CD4-positive, alpha-beta T cell treated with Interleukin-4 for 1 hour (primary cell): ENCODE measurements around the gene NHLRC2.
"Not testable (repeated sequence)": the region's sequence is repeated elsewhere in the genome, so short reads cannot be mapped to it uniquely, and the experiment has no call there.

Experiments
- DNase-seq, 2 donors: peaks; one replicate each; pipeline ENCODE4 v3.0.0-alpha.2; 2020 to 2022

The NHLRC2 gene

GRCh38 chr10:113914956-113915355, 60.5 kb downstream of the NHLRC2 start:
- DNase-seq = no peak

GRCh38 chr10:113915540-113915939, 61.1 kb downstream of the NHLRC2 start:
- DNase-seq = no peak

- DNase-seq = no peak
Observed at GRCh38 chr10:113916053-113916452, 61.6 kb downstream of the NHLRC2 start.

- DNase-seq = no peak
Observed at GRCh38 chr10:113917636-113918035, 63.2 kb downstream of the NHLRC2 start.

- DNase-seq = no peak
Observed at GRCh38 chr10:113920114-113920513, 65.7 kb downstream of the NHLRC2 start.

GRCh38 chr10:113920875-113921274, 66.4 kb downstream of the NHLRC2 start:
- no peak for DNase-seq

GRCh38 chr10:113921561-113922370, 67.3 kb downstream of the NHLRC2 start:
- no peak for DNase-seq

- DNase-seq = no peak
Observed at GRCh38 chr10:113922787-113923570, 68.5 kb downstream of the NHLRC2 start.

GRCh38 chr10:113924186-113924585, 69.7 kb downstream of the NHLRC2 start:
- DNase-seq = no peak

- no peak for DNase-seq
Observed at GRCh38 chr10:113924664-113925063, 70.2 kb downstream of the NHLRC2 start.

- DNase-seq = no peak
Observed at GRCh38 chr10:113927440-113927839, 73.0 kb downstream of the NHLRC2 start.

- DNase-seq = no peak
Observed at GRCh38 chr10:113928830-113929229, 74.4 kb downstream of the NHLRC2 start.

GRCh38 chr10:113929522-113929921, 75.1 kb downstream of the NHLRC2 start:
- no peak for DNase-seq

- no peak for DNase-seq
Observed at GRCh38 chr10:113930482-113931057, 76.1 kb downstream of the NHLRC2 start.

GRCh38 chr10:113932854-113933253, 78.4 kb downstream of the NHLRC2 start:
- DNase-seq = no peak

GRCh38 chr10:113933894-113934532, 79.6 kb downstream of the NHLRC2 start:
- no peak for DNase-seq

GRCh38 chr10:113937258-113937657, 82.8 kb downstream of the NHLRC2 start:
- no peak for DNase-seq

- DNase-seq = no peak
Observed at GRCh38 chr10:113937756-113938155, 83.3 kb downstream of the NHLRC2 start.

GRCh38 chr10:113939212-113939860, 84.9 kb downstream of the NHLRC2 start:
- DNase-seq = no peak

GRCh38 chr10:113941140-113941539, 86.7 kb downstream of the NHLRC2 start:
- no peak for DNase-seq

GRCh38 chr10:113943196-113943595, 88.7 kb downstream of the NHLRC2 start:
- DNase-seq = not testable (repeated sequence)

- no peak for DNase-seq
Observed at GRCh38 chr10:113945075-113945686, 90.7 kb downstream of the NHLRC2 start.
